NCI-H187 (cell line): Measurements from ENCODE around the gene ARHGEF12.
A peak's percentile ranks its signal among the peaks of the same experiment; 100 is the strongest.
"Not testable (repeated sequence)": the region's sequence is repeated elsewhere in the genome, so short reads cannot be mapped to it uniquely, and the experiment has no call there.

Source experiments
- DNase-seq, 2 experiments: peaks; one replicate each; lab custom pipeline; 2025; lab: John Stamatoyannopoulos, UW

Gene ARHGEF12

GRCh38 chr11:120500414-120501071 lies 164.3 kb downstream of the ARHGEF12 start:
- no peak for DNase-seq

- no peak for DNase-seq
These were observed 165.2 kb downstream of the ARHGEF12 start for GRCh38 chr11:120501440-120501839.

GRCh38 chr11:120501976-120502755 lies 166.0 kb downstream of the ARHGEF12 start:
- DNase-seq = no peak

GRCh38 chr11:120503529-120503928 lies 167.3 kb downstream of the ARHGEF12 start:
- DNase-seq = not testable (repeated sequence)

- DNase-seq = no peak
These were observed 169.7 kb downstream of the ARHGEF12 start for GRCh38 chr11:120505801-120506425.

- no peak for DNase-seq
These were observed 173.3 kb downstream of the ARHGEF12 start for GRCh38 chr11:120509346-120510053.

GRCh38 chr11:120510406-120511115 lies 174.3 kb downstream of the ARHGEF12 start:
- DNase-seq = no peak

GRCh38 chr11:120511116-120511819 lies 175.1 kb downstream of the ARHGEF12 start, which contains the start of gene GRIK4:
Gene GRIK4, plus strand, starts transcription at chr11:120511748. Its CDS starts 148,571 bp downstream, at chr11:120660319.
- DNase-seq = peak in 1 of 2 experiments; percentile 73

- no peak for DNase-seq
These were observed 175.9 kb downstream of the ARHGEF12 start for GRCh38 chr11:120511820-120512738.

- no peak for DNase-seq
These were observed 176.7 kb downstream of the ARHGEF12 start for GRCh38 chr11:120512739-120513435.

- no peak for DNase-seq
These were observed 177.5 kb downstream of the ARHGEF12 start for GRCh38 chr11:120513436-120514315.

GRCh38 chr11:120514541-120515121 lies 178.4 kb downstream of the ARHGEF12 start:
- no peak for DNase-seq

GRCh38 chr11:120515186-120515723 lies 179.0 kb downstream of the ARHGEF12 start:
- no peak for DNase-seq

GRCh38 chr11:120516461-120517389 lies 180.5 kb downstream of the ARHGEF12 start:
- no peak for DNase-seq

GRCh38 chr11:120517390-120517761 lies 181.2 kb downstream of the ARHGEF12 start:
- DNase-seq = no peak

GRCh38 chr11:120517801-120518291 lies 181.6 kb downstream of the ARHGEF12 start:
- DNase-seq = no peak
